Measurements from ENCODE around the gene DDX6. TPM values are rescaled to one million over a fixed set of nuclear protein-coding genes. Genes with fewer than 3 reads are reported as not detected.
A peak's percentile ranks its signal among the peaks of the same experiment; 100 is the strongest.
"Not testable (repeated sequence)": the region's sequence is repeated elsewhere in the genome, so short reads cannot be mapped to it uniquely, and the experiment has no call there.

The DDX6 gene, protein sequence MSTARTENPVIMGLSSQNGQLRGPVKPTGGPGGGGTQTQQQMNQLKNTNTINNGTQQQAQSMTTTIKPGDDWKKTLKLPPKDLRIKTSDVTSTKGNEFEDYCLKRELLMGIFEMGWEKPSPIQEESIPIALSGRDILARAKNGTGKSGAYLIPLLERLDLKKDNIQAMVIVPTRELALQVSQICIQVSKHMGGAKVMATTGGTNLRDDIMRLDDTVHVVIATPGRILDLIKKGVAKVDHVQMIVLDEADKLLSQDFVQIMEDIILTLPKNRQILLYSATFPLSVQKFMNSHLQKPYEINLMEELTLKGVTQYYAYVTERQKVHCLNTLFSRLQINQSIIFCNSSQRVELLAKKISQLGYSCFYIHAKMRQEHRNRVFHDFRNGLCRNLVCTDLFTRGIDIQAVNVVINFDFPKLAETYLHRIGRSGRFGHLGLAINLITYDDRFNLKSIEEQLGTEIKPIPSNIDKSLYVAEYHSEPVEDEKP
- total RNA-seq: 99.1 and 119 TPM in 2 replicates
- polyA plus RNA-seq (2012): 35.4 TPM

DNA sequence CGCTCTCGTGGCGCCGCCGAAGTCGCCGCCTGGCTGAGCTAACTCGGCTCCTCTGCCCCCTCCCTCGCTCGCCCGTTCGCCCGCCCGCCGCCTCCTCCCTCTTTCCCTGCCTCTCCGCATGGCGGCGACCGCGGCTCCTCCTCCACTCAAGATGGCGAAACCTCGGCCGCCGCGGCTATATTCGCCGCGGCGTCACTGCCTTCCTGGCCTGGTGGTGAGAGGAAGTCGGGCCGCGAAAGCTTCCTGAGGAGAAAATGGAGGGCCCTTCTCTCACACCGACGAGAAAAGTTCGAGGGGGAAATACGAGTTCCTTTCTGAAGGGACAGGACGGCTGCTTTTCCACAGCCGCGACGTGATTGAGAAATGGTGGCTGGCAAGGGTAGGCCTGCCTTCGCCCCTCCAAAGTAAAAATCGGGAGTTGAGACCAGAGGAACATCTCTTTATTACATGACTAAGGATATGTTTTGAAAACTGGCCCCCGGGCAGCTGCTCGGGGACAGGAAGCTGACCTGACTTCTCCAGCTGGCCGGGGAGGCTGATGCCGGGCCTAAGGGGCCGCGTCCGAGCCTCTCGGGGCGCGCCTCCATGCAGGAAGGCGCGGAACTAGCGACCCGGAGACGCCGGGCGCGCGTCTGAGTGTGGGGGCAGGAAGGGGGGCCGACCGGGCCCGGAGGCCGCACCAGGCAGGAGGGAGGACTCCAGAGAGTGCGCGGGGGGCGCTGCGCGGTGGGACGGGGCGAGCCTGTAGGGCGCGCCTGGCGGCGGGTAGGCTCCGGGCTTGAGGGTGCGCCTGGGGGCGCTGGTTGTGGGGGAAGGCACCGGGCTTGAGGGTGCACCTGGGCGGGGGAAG is at the start of gene DDX6:
Gene DDX6, minus strand, starts transcription at position 54 of the 850 bp plus-strand sequence. CDS start 4,913 bp downstream, outside the sequence.
- DNase-seq (ENCODE audit: low read depth): peak; percentile 86

DNA sequence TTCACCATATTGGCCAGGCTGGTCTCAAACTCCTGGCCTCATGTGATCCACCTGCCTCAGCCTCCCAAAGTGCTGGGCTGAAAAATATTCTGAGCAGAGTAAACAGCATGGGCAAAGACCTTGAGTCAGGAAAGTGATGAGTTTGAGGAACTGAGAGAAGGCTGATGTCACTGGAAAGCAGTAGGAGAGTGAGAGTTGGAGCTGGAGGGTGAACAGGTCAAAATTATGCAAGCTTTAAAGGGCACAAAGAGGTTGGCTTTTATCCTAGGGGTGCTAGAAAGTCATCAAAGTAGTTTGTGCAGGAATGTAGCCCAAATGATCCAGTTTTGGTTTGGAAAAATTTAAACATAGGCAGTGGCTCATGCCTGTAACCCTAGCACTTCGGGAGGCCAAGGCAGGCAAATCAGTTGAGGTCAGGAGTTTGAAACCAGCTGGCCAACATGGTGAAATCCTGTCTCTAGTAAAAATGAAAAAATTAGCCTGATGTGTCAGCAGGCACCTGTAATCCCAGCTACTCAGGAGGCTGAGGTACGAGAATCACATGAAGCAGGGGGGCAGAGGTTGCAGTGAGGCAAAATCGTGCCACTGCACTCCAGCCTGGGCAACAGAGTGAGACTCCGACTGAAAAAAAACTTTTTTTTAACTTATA is 48.1 kb upstream of the DDX6 start:
- no peak for DNase-seq (ENCODE audit: low read depth)

DNA sequence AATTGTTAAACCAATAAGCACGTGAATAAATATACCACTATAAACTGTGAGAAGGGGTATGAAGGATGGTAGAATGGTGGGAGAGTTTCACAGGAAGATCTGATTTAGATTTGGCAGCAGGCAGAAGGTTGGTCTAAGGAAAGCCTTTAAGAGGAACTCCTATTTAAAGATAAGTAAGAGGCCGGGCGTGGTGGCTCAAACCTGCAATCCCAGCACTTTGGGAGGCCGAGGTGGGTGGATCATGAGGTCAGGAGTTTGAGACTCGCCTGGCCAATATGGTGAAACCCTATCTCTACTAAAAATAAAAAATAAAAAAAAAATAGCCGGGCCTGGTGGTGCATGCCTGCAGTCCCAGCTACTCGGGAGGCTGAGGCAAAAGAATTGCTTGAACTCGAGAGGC is 46.9 kb upstream of the DDX6 start:
- no peak for DNase-seq (ENCODE audit: low read depth)

DNA sequence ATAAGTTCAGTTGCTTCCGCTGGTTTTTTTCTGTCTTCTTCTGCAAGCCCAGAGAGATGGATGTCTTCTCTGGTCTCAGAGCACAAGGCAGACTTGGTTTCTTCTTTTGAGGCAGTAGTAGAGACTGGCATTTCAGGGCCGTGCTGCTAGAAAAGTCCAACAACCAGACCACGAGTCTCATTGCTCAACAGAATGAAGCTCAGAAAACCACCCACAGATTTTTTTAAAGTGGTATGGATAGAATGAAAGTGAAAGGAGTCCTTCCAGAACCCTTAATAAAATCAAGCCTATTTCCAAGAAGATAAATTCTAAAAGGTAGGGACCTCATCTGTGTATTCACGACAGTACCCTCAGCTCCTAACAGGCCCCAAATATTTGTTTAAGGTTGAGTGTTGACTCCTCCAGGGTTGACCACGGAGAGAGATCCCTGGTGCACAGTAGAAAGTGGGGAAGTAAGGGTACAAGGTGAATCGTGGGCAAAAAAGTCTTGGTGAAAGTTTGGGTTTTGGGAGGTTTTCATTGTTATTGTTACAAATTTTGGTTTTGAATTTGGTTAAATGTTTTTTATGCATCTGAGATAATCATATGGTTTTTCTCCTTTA is 43.6 kb upstream of the DDX6 start:
- peak; percentile 20 for DNase-seq (ENCODE audit: low read depth)

DNA sequence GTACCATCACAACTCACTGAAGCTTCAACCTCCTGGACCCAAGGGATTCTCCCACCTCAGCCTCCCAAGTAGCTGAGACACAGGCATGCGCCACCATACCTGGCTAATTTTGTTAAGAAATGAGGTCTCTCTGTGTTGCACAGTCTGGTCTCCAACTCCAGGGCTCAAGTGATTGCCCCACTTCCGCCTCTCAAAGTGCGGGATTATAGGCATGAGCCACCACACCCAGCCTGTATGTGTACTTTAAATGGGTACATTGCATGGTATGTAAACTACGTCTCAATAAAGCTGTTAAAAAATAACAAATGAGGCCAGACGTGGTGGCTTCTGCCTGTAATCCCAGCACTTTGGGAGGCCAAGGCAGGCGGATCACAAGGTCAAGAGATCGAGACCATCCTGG is 36.2 kb upstream of the DDX6 start:
- no peak for DNase-seq (ENCODE audit: low read depth)

DNA sequence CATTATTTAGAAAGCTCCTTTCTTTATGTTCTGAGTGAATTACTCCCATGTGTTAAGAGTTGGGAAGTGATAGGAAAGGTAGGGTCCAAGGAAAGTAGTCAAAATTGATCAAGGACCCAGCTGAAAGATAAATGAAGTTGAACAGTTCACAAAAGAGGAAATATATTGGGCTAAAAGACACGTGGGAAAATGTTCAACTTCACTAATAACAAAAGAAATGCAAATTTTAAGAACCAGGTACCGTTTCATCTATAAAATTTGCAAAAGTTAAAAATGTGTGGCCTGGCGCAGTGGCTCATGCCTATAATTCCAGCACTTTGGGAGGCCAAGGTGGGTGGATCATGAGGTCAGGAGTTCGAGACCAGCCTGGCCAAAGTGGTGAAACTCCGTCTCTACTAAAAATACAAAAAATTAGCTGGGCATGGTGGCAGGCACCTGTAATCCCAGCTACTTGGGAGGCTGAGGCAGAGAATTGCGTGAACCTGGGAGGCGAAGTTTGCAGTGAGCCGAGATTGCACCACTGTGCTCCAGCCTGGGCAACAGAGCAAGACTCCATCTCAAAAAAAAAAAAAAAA is 32.1 kb upstream of the DDX6 start:
- not testable (repeated sequence) for DNase-seq (ENCODE audit: low read depth)

DNA sequence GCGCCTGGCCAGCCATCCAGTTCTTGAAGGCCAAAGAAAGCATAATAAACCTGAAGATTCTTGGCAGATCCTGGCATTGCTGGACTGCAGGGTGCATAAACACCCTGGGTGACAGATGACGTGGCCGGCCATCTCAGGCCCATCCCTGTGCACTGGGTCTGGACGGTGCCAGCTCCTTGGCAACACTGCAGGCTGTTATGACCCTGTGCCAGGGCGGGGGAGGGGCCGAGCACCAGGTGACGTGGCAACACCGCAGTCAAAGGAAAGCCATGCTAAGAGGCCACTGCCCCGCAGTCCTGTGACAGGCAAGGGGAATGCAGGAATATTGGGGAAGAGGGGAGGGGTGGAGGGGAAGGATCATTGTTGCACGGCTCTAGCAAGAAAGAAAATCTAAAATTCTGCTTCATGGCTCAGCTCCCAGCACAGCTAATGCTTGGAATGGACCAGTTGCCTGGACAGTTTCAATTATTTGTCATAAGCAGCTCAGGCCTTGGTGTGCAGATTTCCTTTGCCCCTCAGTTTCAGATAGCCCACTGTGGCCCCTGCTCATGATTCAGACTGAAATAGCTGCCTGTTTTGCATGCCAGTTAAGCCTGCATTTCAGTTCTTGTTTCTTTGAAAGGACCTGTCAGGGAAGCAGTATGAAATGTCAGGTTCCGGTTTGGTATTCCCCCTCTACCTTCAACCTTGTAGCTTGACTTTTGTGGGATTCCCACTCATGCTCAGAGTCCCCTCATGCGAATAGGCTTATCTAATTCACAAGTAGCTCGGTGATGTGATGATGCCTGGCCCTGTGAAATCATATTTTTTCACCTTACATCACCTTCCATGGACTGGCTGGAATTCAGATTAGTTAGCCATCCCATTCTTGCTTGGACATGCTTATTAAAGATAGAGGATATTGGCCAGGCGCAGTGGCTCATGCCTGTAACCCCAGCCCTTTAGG is 29.7 kb upstream of the DDX6 start:
- DNase-seq (ENCODE audit: low read depth): peak; percentile 36

DNA sequence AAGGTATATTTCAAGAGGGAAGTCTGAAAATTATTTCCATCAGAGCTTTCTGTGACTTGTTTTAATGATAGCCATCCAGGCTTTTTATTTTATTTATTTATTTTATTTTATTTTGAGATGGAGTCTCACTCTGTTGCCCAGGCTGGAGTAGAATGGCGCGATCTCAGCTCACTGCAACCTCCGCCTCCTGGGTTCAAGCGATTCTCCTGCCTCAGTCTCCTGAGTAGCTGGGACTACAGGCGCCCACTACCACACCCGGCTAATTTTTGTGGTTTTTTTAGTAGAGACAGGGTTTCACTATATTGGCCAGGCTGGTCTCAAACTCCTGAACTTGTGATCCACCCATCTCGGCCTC is 29.0 kb upstream of the DDX6 start:
- not testable (repeated sequence) for DNase-seq (ENCODE audit: low read depth)

DNA sequence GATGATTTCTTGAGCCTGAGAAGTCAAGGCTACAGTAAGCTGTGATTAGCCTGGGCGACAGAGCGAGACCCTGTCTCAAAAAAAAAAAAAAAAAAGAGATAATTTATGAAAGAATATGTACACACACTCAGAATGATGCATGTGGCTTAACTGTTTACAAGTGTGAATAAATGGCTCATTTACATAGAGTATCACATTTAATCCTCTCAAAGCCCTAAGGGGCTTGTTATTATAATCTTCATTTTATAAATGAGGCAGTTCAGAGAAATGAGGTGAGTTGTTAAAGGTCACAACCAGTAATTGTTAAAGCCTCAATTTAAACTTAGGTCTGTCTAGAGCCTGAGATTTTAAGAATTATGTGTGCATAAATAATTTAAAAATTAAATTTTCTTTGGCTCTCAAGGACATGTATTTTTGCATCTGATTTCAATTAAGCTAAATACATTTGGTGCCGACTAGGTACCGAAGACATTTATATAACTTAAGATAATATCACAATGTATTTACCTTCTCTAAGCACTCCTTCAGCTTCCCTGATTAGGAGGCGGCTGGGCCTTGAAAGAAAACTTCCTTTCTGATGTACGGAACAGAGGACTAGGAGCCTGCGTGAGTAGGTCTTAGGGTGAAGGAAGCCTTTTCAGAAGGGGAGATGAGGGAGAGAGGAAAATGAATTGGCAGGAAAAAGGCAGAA is 28.5 kb upstream of the DDX6 start:
- no peak for DNase-seq (ENCODE audit: low read depth)

DNA sequence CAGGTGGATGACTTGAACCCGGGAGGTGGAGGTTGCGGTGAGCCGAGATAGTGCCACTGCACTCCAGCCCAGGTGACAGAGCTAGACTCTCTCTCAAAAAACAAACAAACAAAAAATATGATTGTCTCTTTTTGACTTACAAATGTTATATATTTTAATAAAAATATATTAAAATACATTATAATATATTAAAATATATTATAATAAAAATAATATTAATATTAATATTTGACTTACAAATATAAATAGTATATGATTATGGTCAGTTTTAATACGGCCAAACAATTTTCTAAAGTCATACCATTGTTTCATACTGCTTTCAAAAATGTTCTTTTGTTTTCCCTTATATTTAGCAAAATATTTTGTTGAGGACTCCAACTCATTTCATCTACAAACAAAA is 27.2 kb upstream of the DDX6 start:
- DNase-seq (ENCODE audit: low read depth): no peak

DNA sequence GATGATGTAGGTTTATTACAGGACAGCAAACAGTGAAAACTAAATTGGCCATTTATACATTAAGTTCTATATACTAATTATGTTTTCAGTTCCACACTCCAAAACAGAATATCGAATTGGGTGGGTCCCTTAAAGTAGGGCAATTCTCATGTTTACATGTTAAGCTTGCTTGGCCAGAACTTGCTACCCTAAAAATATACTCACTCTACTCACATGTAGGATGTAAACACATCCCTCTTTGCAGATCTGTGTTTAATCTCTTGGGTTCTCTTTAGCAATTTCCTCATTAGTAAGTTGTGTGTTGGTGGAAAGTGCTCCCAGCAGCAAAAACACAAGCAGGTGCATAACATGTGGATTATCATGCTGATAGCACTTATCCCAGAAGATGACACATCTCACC is 22.6 kb upstream of the DDX6 start:
- no peak for DNase-seq (ENCODE audit: low read depth)

DNA sequence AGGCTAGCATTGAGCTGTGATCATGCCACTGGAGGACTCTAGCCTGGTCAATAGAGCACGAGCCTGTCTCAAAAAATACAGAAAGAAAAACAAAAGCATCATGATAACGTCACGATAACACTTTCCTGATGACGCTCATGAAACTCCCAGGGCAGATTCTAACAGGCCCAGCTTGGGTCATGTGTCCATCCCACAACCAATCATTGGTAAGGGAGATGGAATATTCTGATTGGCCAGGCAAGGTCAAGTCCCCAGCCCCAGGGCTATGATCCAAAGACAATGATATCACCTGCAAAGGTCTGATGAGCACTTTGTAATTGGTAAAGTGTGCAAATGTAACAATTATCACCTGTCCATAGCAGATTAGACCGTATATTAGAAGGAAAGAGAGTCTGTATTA is 21.5 kb upstream of the DDX6 start:
- no peak for DNase-seq (ENCODE audit: low read depth)

DNA sequence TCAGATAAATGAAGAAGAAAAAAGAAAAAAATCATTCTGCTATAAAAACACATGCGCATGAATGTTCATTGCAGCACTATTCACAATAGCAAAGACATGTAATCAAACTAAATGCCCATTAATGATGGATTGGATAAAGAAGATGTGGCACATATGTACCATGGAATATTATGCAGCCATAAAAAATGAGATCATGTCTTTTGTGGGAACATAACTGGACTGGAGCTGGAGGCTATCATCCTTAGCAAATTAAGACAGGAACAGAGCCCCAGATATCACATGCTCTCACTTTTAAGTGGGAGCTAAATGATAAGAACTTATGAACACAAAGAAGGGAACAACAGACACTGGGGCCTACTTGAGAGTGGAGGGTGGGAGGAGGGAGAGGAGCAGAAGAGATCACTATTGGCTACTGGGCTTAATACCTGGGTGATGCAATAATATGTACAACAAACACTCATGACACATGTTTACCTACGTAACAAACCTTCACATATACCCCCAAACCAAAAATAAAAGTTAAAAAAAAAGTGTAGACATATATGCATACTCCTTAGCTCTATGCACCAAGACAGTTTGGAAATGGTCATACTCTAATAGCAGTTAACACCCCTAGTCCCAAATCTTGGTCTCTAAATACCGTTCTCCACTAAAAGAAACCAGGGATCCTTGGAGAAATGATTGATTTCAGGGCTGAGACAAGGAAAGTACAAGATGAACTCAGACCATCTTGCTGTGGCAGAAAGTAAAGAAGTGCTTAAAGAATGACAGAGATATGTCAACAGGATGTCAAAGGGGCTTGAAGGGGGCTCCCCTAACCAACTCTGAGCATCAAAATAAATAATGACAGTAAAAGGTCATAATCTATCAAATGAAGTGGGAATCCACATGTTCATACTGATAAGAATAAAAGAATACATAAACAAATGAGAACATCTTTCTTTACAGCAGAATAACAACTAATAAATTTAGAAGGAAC is 17.1 kb upstream of the DDX6 start:
- DNase-seq (ENCODE audit: low read depth): no peak

DNA sequence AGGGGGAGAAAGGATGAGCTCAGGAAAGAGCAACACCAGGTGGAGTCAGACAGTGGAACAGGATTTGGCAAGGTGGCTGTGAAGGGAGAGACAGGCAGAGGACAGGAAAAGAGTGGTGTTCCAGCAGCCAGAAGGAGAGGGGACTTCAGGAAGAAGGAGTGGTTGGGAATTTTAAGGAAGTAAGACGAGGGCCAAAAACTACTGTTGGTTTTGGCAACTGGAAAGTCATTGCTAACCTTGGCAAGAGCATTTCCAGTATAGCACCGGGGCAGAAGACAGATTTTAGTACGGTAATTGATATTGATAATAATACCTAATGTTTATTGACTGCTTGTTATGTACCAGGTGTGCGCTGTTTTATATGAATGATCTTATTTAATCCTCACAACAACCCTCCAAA is 15.4 kb upstream of the DDX6 start:
- DNase-seq (ENCODE audit: low read depth): no peak

DNA sequence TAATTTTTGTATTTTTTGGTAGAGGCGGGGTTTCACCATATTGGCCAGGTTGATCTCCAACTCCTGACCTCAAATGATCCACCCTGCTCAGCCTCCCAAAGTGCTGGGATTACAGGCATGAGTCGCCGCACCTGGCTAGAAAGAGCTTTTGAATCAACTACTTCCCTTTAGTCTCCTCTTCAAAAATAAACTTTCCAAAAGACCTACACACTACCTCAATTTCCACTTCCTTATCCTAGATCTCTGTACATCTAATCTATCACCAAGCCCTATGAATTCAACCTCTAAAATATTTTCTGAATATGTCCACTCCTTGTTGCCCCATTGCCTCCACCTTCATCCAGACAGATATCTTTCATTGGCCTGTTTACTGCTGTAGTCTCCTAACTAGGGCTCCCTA is 13.1 kb upstream of the DDX6 start:
- DNase-seq (ENCODE audit: low read depth): no peak

DNA sequence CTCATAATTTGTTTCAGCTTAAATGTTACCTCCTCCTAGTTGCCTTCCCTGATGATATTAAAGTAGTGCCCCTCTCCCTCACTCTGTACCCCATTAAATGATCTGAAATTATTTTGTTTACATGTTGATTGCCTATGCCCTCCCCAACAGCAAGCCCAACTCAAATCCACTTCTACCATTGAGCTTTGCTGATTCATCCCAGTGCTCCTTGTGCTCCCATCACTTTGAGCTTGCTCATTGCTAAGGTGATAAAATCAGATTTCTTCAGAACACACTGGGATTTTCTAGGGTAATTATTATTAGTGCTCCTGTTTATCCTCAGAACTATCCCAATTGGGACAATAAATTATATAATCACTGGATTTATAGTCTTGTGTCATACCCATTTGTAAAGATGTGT is 8.4 kb upstream of the DDX6 start:
- DNase-seq (ENCODE audit: low read depth): no peak

DNA sequence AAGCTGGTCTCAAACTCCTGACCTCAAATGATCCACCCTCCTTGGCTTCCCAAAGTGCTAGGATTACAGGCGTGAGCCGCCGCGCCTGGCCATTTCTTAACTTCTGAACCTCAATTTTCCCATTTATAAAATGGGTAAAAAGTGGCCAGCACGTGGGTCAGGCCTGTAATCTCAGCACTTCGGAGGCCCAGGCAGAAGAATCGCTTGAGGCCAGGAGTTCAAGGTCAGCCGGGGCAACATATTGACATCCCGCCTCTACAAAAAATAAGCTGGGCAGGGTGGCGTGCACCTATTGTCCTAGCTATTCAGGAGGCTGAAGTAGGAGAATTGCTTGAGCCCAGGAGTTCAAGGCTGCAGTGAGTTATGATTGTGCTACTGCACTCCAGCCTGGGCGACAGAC is 6.5 kb upstream of the DDX6 start:
- DNase-seq (ENCODE audit: low read depth): no peak

DNA sequence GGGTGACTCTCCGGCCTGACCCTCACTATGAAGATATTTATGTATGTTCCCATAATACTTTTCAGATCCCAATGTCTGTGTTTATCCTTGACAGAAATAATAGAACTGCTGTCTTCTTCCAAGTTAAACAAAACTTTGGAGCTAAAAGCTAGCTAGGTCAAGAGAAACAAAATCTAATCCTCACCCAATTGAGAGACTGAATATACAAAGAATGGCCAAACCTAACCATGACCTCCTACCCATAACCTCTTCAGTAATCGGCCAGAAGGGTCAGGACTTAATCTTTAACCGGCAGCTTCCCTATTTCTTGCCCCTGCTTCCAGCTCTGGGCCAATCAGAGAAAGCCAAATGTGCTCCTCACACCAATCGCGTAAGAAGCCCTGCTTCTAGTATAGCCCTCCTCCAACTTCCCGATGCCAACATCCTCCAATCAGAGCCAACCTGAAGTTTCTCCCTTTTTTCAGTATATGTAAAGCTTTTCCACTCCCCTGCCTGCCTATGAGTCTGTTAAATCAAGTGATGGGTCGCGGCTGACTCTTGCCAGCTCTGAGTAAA is 1.7 kb upstream of the DDX6 start:
- DNase-seq (ENCODE audit: low read depth): peak; percentile 66

Measured in myocyte (in vitro differentiated cells).